GM12892 (cell line): Measurements from ENCODE around the gene CIAO1.

Experiments
- POLR2A ChIP-seq: IDR thresholded peaks from 2 replicates; pipeline ENCODE4 v1.6.1; 2011; ENCODE audit warnings: low read depth, low read length, control low read depth
- POLR2AphosphoS5 ChIP-seq: IDR thresholded peaks from 2 replicates; pipeline ENCODE4 v1.6.1; 2011; ENCODE audit warnings: low read depth, low read length, control low read depth
- TAF1 ChIP-seq: IDR thresholded peaks from 2 replicates; pipeline ENCODE4 v1.6.1; 2011; ENCODE audit warnings: low read depth, mild to moderate bottlenecking, control low read depth, low read length, borderline replicate concordance

DNA sequence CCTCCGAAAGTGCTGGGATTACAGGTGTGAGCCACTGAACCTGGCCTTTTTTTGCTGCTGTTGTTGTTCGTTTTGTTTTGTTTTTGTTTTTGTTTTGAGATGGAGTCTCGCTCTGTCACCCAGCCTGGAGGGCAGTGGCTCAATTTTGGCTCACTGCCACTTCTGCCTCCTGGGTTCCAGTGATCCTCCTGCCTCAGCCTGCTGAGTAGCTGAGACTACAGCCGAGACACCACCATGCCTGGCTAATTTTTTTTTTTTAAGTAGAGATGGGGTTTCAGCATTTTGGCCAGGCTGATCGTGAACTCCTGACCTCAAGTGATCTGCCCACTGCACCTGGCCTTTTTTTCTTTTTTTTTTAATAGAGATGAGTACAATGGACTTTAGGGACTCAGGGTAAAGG is 22.2 kb upstream of the CIAO1 start:
- TF ChIP-seq TAF1 (no peak), POLR2A (no peak), POLR2AphosphoS5 (no peak)
